ENCODE measurements around the gene PLCL2.

- TF ChIP-seq CTCF (IDR thresholded peaks at IDR 0.05 in 8 of 11, conservative IDR thresholded peaks at IDR 0.05 in 3 of 11) = no peak
- TF ChIP-seq POLR2A (IDR thresholded peaks at IDR 0.05) = no peak
These were observed 253.7 kb downstream of the PLCL2 start for GRCh38 chr3:17138246-17139039.

Measured in spleen (tissue), 7 donors.